GM21576 (cell line): ENCODE measurements around the gene ARHGAP45.

ENCODE experiments used
- ATAC-seq: cut with Tn5 transposase; IDR thresholded peaks from one replicate; pipeline ENCODE4 v1.9.1; 2021; ENCODE audit warnings: mild to moderate bottlenecking, moderate library complexity; ENCODE audit not compliant: unreplicated experiment

The ARHGAP45 gene

DNA sequence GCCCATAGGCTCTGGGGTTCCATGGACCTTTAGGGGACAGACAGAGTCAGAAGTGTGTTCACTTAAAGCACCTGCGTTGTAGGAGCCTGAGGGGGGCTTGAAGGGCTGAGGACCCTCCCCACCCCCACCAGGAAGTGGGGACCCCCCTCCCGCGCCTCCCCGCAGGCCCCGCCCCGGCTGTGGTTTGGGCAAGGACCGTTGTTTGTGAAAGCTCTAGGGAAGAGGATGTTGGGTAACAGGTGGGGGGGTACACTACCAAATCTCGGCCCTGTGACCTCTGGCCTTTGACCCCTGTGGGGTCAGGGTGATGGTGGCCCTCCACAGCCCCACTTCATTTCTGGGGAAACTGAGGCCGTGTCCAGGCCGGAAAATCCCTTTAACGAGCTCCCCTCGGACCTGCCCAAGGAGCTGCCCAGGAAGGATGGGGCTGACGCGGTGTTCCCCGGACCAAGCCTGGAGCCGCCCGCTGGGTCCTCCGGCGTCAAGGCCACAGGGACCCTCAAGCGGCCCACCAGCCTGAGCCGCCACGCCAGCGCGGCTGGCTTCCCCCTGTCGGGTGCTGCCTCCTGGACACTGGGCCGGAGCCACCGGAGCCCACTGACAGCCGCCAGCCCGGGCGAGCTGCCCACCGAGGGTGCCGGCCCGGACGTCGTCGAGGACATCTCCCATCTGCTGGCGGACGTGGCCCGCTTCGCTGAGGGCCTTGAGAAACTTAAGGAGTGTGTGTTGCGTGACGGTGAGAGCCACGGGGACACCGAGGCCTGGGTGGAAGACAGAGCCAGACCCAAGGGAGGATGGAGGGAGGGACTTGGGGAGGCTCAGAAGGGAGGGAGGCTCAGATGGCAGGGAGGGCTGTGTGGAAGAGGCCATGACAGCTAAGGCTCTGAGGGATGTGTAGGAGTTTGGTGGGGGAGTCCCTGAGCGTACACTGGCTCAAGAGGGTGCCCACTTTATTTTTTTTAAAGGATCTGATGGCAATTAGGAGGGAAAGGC lies 1.3 kb downstream of the ARHGAP45 start:
- ATAC-seq, result no peak

DNA sequence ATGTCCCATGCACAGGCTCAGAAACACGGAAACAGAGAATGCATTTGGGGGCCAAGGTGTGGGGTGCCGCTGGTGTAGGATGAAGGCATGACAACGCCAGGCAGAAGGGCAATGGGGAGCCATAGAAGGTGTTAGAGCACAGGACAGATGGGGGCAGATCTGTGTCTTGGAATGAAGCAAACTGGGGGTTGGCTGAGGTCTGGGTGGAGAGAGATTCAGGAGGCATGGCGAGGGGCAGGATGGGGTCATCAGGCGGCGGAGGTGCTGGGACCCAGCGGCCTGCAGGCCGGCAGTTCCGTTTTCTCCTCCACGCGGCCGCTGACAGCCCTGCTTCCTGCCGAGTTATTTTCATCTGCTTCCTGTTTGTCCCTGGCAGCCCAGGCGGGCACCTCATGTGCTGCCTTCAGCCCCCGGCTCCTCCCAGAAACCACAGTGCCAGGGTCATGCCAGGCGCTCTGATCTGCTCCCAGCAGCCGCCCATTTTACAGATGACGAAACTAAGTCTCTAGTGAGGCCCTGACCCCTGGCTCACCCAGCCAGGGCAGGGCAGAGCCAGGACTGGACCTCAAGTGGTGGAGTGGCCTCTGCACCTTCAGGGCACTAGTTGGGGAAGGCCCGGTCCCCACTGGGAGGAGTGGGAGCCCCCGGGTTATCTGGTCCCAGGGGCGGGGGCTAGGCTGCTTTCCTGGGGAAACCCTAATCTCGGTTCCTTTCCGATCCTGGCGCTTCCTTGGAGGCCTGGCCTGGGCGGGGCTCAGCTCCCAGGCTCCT lies 2.2 kb downstream of the ARHGAP45 start:
- ATAC-seq, result no peak

DNA sequence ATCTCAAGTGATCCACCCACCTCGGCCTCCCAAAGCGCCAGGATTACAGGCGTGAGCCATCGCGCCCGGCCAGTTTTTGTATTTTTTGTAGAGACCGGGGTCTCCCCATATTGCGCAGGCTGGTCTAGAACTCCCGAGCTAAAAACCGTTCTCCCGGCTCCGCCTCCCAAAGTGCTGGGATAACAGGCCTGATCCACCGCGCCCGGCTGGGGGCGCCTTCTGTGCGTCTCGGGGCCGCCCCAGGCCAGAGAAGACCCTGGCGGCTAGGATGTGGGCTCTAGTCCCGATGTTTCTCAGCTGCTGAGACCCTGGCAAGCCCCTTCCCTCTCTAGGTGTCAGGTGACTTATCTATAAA lies 3.6 kb downstream of the ARHGAP45 start:
- no peak for ATAC-seq

DNA sequence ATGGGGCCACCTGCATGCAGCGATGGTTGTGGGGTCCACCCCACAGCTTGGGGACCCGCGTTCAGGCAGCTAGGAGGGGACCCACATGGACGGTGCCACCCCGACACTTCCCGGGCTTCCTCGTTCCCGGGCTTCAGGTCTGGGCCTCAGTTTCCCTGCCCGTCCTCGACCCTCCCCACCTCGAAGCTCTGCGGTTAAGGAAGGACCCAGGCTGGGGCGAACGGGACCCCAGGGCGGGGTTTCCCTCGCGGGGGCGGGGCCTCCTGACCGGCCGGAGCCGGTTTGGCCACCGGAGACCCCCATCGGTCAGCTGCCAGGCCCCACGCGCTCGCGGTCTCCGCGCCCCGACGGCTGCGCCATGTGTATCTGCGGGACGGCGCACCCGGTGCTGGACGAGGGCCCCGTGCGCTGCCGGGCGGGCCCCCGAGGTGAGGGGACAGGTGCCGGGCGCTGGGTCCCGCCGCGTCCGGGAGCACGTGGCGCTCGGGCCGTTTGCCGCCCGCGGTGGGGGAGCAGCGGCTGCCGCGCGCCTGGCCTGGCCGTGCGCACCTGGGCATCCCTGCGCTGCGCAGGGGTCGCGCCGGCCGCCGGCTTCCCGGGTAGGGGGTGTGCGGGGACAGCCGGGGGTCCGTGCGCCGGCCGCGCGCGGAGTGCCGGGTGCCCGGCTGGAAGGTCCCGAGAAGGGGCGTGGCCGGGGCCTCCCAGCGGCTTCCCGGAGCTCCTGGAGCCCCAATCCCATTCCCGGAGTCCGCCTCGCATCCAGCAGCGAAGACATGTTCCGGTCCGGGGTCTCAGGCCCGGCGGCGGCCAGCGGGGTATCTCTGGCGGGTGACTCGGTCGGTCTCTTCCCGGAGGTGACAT lies 4.2 kb downstream of the ARHGAP45 start:
- no peak for ATAC-seq

DNA sequence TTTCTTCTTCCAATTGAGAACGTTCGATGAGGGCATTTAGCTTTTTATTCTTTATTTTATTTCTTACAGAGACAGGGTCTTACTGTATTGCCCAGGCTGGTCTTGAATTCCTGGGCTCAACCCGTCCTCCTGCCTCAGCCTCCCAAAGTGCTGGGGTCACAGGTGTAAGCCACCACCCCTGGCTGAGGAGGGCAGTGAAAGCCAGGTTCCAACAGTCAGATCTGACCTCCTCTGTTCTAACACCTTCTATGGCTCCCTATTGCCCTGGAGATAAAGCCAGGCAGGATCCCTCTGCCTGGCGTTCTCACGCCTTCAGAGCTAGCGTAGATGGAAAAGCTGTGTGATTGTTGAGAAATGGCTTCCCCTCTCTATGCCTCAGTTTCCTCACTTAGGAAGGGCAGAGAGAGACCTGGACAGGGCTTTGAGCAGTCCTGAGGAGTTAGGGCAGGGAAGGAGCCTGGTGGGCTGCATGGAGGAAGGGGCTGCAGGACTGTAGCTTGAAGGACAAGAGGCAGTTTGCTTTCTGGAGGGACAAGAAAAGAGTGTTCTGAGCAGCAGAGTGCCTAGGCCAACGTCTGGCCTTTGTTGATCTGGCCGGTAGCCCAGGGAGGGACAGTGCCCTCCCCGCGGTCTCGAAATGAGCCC lies 5.5 kb downstream of the ARHGAP45 start:
- no peak for ATAC-seq

DNA sequence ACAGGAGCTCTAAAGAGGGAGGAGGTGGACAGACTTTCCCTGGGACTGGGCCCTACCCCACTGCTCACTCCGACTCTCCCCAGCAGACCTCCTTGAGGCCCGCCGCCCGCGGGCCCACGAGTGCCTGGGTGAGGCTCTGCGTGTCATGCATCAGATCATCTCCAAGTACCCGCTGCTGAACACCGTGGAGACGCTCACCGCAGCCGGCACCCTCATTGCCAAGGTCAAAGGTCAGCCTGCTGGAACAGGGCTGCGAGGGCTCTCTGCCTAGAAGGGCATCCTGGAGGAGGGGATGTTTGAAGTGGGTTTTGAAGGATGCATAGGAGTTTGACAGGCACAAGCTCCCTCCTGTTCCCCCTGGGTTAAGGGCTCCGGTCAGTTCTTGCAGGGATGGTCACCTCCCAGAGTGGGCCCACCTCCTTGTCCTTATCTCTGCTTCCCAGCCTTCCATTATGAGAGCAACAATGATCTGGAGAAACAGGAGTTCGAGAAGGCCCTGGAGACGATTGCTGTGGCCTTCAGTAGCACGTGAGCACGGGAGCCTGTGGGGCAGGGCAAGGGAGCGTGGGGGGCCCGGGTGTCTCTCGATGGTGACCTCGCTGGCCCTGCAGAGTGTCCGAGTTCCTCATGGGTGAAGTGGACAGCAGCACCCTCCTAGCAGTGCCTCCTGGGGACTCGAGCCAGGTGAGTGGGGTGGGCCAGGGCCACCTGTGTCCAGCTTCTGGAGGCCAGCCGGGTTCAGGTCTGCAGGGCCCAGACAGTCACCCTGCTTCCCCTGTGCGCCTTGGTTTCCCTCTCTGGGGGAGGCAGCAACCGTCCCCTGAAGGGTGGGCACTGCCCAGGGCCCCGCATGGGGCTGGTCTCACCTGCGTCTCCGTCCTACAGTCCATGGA lies 6.3 kb downstream of the ARHGAP45 start:
- no peak for ATAC-seq

DNA sequence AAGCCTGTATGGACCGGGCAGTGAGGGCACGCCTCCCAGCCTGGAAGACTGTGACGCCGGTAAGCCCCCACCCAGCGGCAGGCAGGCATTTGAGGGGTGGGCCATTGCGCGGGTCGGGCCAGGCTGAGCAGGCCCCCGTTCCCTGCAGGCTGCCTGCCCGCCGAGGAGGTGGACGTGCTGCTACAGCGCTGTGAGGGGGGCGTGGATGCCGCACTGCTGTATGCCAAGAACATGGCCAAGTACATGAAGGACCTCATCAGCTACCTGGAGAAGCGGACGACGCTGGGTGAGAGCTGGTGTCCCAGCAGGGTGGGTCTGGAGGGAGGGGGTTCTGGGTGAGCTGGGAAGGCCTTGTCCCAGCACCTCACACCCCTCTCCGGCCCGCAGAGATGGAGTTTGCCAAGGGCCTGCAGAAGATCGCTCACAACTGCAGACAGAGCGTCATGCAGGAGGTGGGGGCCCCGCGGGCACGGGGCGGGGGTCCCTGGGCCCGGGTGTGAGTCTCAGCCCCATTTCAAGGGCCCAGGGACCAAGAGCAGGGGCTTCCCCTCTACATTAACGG lies 7.1 kb downstream of the ARHGAP45 start:
- ATAC-seq, result no peak

DNA sequence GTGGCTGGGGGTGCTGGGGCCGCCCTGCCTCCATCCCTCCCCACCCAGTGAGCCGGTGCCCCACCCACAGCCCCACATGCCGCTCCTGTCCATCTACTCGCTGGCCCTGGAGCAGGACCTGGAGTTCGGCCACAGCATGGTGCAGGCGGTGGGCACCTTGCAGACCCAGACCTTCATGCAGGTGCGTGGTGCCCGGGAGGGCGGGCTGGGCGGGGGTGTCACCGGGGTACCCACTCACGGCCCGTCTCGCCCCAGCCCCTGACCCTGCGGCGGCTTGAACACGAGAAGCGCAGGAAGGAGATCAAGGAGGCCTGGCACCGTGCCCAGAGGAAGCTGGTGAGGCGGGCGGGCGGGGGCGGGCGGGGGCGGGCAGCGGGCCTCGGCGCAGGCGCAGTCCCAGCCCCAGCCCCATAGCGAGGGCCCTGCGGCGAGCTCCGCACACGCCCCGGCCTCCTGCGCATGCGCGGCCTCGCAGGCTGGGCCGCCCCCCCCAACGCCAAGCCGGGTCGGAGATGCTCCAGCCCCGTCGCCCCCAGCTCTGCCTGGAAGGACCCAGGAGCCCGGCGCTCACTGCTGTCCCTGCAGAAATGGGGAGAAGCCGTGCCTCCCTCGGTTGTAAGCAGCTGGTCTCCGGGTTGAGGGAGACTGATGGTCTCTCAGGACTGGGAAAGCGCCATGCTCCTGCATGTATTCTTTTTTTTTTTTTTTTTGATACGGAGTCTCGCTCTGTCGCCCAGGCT lies 7.7 kb downstream of the ARHGAP45 start:
- peak; percentile 43 for ATAC-seq

DNA sequence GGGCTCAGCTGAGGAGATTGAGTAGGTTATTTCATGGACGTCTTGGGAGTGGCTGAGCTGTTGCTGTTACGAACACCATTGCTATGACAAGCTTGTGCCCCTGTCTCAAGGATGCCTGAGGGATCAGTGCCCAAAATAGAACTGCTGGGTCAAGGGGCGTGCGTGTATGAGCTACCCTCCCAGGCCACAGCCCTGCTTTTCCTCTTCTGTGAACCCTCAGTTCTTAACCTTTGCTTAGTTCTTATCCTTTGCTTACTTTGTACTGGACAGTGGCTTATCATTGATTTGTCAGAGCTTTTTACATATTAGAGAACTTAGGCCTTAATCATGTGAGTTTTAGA lies 9.0 kb downstream of the ARHGAP45 start:
- ATAC-seq, result no peak

DNA sequence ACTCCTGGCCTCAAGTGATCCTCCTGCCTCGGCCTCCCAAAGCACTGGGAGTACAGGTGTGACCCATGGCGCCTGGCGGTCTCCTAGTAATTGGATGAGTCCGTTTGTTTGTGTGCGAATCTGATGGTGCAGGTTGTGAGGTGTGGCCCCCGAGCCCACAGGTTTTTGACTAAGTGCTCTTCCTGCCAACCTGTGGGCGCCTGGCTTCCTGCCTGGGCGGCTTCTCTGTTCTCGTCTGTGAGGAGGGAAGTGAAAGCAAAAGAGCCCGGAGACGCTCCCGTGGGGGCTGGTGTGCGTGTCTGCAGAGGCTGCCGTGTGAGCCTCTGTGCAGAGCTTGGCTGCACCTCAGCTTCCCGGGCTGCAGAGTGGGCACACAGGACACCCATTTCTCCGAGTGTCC lies 10.0 kb downstream of the ARHGAP45 start:
- ATAC-seq, result no peak

DNA sequence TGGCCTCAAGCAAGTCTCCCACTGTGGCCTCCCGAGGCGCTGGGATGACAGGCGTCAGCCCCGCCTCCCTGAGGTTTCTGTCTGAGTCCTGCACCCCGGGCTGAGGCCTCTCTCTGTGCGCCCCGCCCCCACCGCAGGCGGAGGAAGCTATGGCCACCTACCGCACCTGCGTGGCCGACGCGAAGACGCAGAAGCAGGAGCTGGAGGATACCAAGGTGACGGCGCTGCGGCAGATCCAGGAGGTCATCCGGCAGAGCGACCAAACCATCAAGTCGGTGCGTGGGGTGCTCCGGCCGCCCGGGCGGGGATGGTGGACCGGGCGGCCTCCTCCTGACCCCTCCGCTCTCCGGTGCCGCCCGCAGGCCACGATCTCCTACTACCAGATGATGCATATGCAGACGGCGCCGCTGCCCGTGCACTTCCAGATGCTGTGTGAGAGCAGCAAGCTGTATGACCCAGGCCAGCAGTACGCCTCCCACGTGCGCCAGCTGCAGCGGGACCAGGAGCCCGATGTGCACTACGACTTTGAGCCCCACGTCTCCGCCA lies 12.7 kb downstream of the ARHGAP45 start:
- ATAC-seq, result no peak

DNA sequence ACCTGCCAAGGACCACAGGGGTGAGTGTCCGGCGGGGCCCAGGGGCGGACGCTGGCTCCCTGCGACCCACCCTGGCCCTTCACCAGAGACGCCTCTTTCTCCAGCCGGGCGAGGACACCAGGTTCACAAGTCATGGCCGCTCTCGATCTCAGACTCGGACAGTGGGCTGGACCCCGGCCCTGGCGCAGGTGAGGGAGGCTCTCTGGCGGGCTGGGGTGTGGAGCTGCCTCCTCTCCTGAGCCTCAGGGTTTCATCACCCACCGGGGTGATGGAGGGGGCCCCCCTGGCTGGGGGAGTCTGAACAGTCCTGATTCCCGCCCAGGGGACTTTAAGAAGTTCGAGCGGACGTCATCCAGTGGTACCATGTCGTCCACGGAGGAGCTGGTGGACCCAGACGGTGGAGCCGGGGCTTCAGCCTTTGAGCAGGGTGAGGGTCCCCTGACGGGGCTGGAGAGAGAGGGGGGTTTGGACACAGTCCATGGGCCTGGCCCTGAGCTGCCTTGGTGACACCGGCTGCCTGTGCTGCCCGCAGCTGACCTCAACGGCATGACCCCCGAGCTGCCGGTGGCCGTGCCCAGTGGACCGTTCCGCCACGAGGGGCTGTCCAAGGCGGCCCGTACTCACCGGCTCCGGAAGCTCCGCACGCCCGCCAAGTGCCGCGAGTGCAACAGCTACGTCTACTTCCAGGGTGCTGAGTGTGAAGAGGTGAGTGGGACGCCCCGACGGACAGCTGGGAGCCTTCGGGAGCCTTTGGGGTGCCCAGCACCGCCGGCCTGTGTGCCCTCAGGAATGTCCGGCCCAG lies 13.6 kb downstream of the ARHGAP45 start:
- no peak for ATAC-seq

DNA sequence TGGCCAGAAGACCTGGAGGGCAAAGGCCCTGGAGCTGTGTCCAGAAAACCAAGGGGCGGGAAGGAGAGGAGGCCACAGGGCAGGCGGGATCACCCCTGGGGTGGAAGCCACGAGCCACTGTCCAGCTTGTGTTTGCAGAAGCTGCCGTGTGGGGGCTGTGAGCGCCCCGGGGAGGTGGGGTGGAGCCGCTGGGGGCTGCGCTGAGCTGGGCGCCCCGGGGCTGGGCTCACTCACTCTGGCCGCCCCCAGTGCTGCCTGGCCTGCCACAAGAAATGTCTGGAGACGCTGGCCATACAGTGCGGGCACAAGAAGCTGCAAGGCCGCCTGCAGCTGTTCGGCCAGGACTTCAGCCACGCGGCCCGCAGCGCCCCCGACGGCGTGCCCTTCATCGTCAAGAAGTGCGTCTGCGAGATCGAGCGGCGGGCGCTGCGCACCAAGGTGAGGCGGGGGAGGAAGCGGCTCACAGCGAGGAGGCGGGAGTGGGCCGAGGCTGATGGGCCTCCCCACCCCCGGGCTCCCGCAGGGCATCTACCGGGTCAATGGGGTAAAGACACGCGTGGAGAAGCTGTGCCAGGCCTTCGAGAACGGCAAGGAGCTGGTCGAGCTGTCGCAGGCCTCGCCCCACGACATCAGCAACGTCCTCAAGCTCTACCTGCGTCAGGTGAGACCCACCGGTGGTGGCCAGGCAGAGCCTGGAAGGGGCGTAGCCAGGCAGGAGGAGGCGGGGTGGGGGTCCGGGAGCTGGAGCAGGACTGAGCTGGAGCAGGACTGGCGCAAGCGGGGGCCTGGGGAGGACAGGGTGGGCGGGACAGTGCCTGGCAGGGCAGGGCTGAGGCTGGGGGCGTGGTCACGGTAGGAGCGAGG lies 14.6 kb downstream of the ARHGAP45 start:
- ATAC-seq, result no peak

DNA sequence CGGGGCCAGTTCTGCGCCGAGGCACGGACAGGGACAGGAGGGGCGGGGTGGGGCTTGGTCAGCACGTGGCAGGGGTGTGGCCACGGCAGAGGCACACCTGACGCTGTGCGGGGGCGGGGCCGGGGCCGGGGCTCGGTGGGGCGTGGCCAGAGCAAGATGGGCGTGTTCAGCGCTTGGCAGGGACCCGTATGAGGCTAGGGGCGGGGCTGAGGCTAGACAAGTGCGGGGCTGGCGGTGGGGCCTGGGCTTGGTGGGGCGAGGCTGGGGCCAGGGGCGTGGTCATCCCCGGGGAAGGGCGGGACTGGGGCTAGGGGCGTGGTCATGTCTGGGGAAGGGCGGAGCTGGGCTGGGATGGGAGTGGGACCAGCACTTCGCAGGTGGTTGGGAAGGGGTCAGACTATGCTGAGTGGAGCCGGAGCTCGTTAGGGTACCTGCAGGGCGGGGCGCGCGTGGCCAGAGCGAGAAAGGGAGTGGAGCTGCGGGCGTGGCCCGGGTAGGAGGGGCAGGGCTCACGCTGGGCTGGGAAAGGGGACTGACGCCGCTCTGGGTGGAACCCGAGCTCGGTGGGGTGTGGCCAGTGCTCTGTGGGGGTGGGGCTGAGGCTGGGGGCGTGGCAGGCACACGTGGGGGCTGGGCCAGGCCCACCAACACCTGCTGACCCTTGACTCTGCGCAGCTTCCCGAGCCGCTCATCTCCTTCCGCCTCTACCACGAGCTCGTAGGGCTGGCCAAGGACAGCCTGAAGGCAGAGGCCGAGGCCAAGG lies 15.4 kb downstream of the ARHGAP45 start:
- no peak for ATAC-seq

DNA sequence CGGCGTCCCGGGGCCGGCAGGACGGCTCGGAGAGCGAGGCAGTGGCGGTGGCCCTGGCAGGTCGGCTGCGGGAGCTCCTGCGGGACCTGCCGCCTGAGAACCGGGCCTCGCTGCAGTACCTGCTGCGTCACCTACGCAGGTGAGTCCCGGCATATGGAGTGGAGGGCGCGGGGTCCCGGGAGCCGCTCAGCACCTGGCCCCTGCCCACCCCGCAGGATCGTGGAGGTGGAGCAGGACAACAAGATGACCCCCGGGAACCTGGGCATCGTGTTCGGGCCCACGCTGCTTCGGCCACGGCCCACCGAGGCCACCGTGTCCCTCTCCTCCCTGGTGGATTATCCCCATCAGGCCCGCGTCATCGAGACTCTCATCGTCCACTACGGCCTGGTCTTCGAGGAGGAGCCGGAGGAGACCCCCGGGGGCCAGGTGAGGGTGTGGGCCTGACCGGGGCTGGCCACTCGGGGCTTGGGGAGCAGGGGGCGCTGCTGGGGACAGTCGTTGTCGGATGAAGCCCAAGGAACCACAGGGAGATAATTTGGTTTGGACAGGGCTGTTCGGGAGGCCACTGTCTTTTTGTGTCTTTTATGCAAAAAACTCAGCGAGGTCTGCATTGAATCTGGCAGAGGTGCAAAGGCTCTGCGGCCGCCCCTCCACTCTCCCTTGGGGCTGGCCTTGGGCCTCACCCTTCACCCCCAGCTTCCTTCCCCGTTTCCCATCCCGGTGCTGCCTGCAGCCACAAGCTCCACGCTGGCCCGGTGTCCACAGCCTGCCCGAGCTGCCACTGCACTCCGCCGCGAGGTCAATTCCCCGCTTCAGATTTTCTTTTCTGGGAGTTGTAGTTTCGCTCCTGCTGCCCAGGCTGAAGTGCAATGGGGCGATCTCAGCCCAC lies 16.2 kb downstream of the ARHGAP45 start:
- ATAC-seq, result no peak
